Aortic smooth muscle cell (primary cell): ENCODE data around the gene CTSC. TPM values are rescaled to one million over a fixed set of nuclear protein-coding genes. Genes with fewer than 3 reads are reported as not detected.

Experiments used
- total RNA-seq: library from RNA; depleted of rRNA; stranded (reverse); fragments of >200 nt; gene quantifications from 2 replicates; pipeline ENCODE4 v1.2.3, GENCODE V29; 2014

Gene CTSC
- total RNA-seq, result 49.4 and 76.4 TPM in 2 replicates

GRCh38 chr11:88337181-88337986, at the start of gene CTSC:
Gene CTSC (minus strand): TSS chr11:88337736. CDS start chr11:88337672, 64 bp downstream.

Other genes with a start within 250 kb of the CTSC start
- gene RAB38, start 162.3 kb downstream of the CTSC start, total RNA-seq, result 3.3 and 5.9 TPM in 2 replicates